GM12872 (cell line): ENCODE data around the gene ACER3.

Experiments used
- TF ChIP-seq, protein P1 (sequence below): IDR thresholded peaks from 3 replicates; pipeline ENCODE4 v1.5.1; 2011; ENCODE audit warnings: low read depth, mild to moderate bottlenecking, low read length, moderate library complexity; ENCODE audit not compliant: insufficient read depth

ACER3 gene

GRCh38 chr11:76891793-76892192 is 31.1 kb downstream of the ACER3 start:
- TF ChIP-seq, protein P1, sequence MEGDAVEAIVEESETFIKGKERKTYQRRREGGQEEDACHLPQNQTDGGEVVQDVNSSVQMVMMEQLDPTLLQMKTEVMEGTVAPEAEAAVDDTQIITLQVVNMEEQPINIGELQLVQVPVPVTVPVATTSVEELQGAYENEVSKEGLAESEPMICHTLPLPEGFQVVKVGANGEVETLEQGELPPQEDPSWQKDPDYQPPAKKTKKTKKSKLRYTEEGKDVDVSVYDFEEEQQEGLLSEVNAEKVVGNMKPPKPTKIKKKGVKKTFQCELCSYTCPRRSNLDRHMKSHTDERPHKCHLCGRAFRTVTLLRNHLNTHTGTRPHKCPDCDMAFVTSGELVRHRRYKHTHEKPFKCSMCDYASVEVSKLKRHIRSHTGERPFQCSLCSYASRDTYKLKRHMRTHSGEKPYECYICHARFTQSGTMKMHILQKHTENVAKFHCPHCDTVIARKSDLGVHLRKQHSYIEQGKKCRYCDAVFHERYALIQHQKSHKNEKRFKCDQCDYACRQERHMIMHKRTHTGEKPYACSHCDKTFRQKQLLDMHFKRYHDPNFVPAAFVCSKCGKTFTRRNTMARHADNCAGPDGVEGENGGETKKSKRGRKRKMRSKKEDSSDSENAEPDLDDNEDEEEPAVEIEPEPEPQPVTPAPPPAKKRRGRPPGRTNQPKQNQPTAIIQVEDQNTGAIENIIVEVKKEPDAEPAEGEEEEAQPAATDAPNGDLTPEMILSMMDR: no peak

DNA sequence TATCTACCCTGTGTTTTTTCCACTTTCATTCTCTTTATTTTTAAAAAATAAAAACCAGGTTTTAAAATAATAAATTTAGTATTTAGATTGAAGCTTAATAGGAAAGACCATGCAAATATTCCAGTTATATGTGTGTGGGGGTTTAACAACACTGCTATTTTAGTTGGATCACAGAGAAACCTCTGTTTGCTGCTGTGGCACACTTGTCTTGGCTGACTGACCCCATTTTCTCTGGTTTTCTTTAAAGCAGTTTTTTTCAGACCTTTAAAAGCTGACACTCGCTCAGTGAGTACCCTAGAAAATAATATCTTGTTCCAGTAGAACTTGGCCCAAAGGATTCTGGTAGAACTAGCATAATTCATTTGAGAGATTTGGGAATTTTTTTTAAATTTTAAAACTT is 31.6 kb downstream of the ACER3 start:
- TF ChIP-seq, protein P1: no peak

GRCh38 chr11:76897233-76897632 is 36.5 kb downstream of the ACER3 start:
- TF ChIP-seq, protein P1: no peak

DNA sequence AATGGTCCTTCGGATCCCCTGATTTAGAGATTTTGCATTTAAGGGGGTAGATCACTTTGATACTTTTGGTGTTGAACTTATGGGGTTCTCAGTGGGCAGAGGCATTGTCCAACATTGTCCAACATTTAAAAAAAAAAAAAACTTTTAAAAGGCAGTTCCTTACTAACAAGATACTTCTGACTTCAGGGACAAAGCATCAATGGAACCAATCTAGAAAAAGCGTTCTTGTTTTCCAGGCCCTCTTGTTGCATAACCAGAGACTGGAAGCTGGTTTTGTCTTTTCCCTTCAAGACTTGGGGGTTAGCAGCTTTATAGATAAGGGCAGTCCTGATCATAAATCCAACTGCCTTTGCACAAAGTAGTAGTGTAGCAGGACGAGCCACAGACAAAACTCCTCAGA is 40.4 kb downstream of the ACER3 start:
- TF ChIP-seq, protein P1: no peak

DNA sequence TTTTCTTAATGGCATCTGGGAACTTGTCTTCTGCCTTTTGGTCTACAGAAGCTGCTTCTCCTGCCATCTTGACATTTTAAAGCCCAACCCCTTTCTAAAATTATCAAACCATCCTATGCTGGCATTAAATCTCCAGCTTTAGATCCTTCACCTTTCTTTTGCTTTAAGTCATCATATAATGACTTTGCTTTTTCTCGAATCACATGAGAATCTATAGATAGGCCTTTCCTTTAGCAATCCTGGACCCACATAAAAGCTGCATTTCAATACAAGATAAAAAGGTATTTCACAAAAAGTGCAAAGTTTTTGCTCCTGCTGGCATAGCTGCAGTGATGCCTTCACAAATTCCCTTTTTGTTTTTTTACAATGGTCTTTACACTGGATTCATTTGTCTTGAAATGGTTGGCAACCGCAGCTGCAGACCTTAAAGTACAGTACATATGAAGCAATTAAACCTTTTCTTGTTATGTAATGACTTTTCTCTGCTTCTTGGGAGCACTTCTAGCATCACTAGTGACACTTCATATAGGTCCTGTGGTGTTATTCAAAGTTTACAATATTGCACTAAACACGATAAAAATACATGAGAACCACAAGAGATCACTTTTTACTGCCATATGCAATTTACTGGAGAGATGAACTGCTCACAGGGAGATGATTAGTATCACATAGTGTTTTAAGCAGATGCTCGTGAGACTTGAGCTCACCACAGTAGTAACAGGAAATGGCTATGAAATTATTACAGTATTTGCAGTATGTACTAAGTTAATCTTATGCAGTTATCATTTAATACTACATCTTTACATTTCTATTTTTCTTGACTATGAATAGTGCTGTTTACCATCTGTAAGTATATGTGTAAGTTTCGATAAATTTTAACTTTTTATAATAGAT is 41.6 kb downstream of the ACER3 start:
- TF ChIP-seq, protein P1: no peak

GRCh38 chr11:76903325-76903724 is 42.6 kb downstream of the ACER3 start:
- TF ChIP-seq, protein P1: no peak

GRCh38 chr11:76910620-76911414 is 50.1 kb downstream of the ACER3 start:
- TF ChIP-seq, protein P1: no peak
